Skeletal muscle satellite cell (primary cell): Measurements from ENCODE around the gene GALM.
"Not testable (repeated sequence)": the region's sequence is repeated elsewhere in the genome, so short reads cannot be mapped to it uniquely, and the experiment has no call there.

ENCODE experiments used
- H3K27me3 ChIP-seq: 2 replicates; pipeline ENCODE4 v1.7.0; 2013; ENCODE audit warnings: low read length; ENCODE audit not compliant: control insufficient read depth, insufficient read depth
- H3K36me3 ChIP-seq: 2 replicates; pipeline ENCODE4 v1.7.0; 2013; ENCODE audit warnings: mild to moderate bottlenecking, control low read depth, low read length; ENCODE audit not compliant: insufficient read depth
- H3K4me1 ChIP-seq: 2 replicates; pipeline ENCODE4 v1.7.0; 2013; ENCODE audit warnings: low read length; ENCODE audit not compliant: control insufficient read depth, insufficient read depth
- H3K4me2 ChIP-seq: 2 replicates; pipeline ENCODE4 v1.7.0; 2013; ENCODE audit warnings: mild to moderate bottlenecking, low read length
- H3K4me3 ChIP-seq: 2 replicates; pipeline ENCODE4 v1.7.0; 2013; ENCODE audit warnings: low read length
- H3K9ac ChIP-seq: 2 replicates; pipeline ENCODE4 v1.7.0; 2013; ENCODE audit warnings: mild to moderate bottlenecking, low read depth, low read length, moderate library complexity
- H3K9me3 ChIP-seq: replicated peaks from 2 replicates; pipeline ENCODE4 v1.7.0; 2013; ENCODE audit warnings: mild to moderate bottlenecking, control low read depth, low read length

Gene GALM

DNA sequence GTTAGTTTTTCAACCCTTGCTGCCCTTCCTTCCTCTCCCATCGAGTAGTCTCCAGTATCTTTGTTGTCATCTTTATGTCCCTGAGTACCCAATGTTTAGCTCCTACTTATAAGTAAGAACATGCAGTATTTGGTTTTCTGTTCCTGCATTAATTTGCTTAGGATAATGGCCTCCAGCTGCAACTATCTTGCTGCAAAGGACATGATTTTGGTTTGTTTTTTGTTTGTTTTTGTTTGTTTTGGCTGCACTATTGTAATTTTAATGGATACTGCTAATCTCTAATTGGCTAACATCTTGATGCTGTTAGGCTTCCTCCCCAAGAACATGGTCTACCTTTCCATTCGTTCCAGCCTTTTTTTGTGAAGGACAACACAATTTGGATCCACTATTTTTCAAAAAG is 32.0 kb upstream of the GALM start:
- Histone ChIP-seq H3K36me3 (no peaks in the 10 kb centered on the region), H3K4me3 (no peak overlapping the region), H3K4me1 (no peaks in the 10 kb centered on the region), H3K27me3 (peaks cover 5% of the 10 kb centered on the region), H3K4me2 (no peak overlapping the region), H3K9me3 (no peaks in the 10 kb centered on the region), H3K9ac (no peak overlapping the region)

DNA sequence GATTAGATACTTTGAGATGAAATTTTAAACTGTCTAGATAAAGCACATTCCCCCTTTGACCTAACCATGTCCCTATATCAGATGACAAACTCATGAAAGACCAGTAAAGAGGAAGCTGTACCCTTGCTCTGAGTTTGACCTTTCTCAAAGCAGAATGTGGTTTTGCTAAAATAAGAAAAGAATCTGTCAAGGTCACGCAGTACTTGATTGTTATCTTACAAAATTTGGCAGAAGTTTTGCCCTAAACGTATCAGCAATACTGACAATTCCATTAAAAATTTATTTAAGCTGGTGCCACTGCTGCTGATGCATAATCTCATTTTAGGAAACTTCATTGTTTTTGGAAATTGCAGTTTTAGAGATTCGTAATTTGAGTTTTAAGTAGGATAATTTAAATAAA is 31.2 kb upstream of the GALM start:
- Histone ChIP-seq H3K9ac (no peak overlapping the region), H3K4me2 (no peak overlapping the region), H3K27me3 (peaks cover 5% of the 10 kb centered on the region), H3K36me3 (no peaks in the 10 kb centered on the region), H3K4me3 (no peak overlapping the region), H3K4me1 (no peaks in the 10 kb centered on the region), H3K9me3 (no peaks in the 10 kb centered on the region)

DNA sequence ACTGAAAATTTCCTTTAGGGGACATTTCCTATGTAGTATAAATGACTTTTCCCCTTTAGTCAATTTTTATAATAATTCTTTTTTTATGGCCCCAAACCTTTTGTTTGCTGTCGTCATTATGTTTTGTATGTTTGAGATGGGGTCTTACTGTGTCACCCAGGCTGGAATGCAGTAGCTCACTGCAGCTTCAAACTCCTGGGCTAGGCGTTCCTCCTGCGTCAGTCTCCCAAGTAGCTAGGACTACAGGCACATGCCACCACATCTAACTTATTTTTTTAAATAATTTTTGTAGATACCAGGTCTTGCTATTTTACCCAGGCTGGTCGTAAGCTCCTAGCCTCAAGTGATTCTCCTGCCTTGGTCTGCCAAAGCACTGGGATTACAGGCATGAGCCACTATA is 30.8 kb upstream of the GALM start:
- H3K9me3 ChIP-seq = no peaks in the 10 kb centered on the region
- no peaks in the 10 kb centered on the region for H3K36me3 ChIP-seq
- H3K4me1 ChIP-seq = no peaks in the 10 kb centered on the region

DNA sequence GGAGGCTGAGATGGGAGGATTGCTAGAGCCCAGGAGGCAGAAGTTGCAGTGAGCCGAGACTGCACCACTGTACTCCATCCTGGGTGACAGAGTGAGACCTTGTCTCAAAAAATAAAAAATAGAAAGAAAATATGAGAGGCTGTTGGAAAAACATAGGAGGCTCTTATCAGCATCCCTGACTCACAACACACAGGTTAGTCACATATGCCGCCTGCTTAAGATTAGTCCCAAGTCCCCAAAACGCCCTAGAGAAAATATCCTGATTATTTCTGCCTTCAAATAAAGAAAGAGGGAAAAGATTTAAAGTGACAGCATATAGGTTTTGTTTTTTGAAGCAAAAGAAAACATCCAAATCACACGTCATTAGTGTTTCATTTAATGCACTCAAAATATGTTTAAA is 29.8 kb upstream of the GALM start:
- no peaks in the 10 kb centered on the region for H3K36me3 ChIP-seq
- no peak overlapping the region for H3K4me3 ChIP-seq
- no peaks in the 10 kb centered on the region for H3K9me3 ChIP-seq
- no peak overlapping the region for H3K4me2 ChIP-seq
- H3K4me1 ChIP-seq = no peaks in the 10 kb centered on the region
- H3K27me3 ChIP-seq = peaks cover 5% of the 10 kb centered on the region
- H3K9ac ChIP-seq = no peak overlapping the region

More for the DNA sequence above, 30.8 kb upstream of the GALM start:
- Histone ChIP-seq H3K27me3 (peaks cover 5% of the 10 kb centered on the region), H3K9ac (no peak overlapping the region), H3K4me3 (no peak overlapping the region), H3K4me2 (no peak overlapping the region)

DNA sequence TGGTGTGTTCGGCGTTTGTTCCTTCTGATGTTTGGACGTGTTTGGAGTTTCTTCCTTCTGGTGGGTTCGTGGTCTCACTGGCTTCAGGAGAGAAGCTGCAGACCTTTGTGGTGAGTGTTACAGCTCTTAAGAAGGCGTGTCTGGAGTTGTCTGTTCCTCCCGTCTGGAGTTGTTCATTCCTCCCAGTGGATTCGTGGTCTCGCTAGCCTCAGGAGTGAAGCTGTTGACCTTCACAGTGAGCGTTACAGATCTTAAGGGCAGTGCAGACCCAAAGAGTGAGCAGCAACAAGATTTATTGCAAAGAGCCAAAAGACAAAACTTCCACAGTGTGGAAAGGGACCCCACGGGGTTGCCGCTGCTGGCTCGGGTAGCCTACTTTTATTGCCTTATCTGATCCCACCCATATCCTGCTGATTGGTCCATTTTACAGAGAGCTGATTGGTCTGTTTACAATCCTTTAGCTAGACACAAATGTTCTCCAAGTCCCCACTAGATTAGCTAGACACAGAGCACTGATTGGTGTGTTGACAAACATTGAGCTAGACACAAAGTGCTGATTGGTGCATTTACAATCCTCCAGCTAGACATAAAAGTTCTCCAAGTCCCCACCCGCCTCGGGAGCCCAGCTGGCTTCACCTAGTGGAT is 23.4 kb upstream of the GALM start:
- not testable (repeated sequence) for H3K9me3 ChIP-seq, H3K4me2 ChIP-seq, H3K36me3 ChIP-seq, H3K27me3 ChIP-seq, H3K4me1 ChIP-seq, H3K4me3 ChIP-seq, H3K9ac ChIP-seq

DNA sequence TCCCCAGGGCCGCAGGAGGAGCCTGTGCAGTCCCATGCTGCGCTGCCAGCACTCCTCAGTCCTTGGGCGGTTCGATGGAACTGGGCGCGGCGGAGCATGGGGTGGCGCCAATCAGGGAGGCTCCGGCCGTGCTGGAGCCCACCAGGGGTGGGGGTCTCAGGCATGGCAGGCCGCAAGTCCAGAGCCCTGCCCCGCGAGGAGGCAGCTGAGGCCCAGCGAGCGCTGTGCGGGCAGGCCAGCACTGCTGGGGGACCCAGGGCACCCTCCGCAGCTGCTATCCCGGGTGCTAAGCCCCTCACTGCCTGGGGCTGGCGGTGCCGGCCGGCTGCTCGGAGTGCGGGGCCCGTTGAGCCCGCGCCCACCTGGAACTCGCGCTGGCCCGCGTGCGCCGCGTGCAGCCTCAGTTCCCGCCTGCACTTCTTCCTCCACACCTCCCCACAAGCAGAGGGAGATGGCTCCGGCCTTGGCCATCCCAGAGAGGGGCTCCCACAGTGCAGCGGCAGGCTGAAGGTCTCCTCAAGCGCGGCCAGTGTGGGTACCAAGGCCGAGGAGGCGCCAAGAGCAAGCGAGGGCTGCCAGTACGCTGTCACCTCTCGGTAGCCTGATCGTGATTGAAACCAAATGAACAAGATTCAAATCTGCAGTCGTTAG is 22.8 kb upstream of the GALM start:
- H3K9me3 ChIP-seq = no peaks in the 10 kb centered on the region
- no peak overlapping the region for H3K9ac ChIP-seq
- H3K4me3 ChIP-seq = no peak overlapping the region

DNA sequence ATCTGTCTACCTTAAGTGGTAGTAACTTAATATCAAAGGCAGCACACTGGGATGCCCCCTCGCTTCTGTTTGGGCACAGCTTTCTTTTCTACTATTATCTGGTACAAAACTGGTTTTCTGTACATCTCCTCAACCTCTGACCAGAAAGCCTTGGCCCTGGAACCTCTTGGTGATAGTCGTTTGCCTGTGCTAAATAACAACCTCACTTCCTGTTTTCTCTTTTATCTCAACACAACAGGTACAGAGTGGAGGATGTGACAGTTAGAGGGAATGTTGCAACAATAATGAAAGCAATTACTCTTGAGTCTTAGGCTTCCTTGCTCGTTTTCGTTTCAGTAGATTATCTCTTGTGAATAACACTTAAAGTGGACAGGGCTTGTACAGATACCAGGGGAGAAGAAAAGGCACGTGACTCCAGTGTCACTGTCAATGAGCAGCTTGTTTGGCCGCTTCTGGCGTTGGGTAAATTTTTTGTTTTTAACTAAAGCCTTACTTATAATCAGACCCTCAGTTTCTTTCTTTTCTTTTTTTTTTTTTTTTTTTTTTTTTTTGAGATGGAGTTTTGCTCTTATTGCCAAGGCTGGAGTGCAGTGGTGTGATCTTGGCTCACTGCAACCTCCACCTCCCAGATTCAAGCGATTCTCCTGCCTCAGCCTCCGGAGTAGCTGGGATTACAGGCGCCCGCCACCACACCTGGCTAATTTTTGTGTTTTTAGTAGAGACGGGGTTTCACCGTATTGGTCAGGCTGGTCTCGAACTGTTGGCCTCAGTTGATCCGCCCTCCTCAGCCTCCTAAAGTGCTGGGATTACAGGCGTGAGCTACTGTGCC is 22.0 kb upstream of the GALM start:
- not testable (repeated sequence) for H3K4me3 ChIP-seq

More for the DNA sequence above, 22.8 kb upstream of the GALM start:
- Histone ChIP-seq H3K36me3 (no peaks in the 10 kb centered on the region), H3K27me3 (no peaks in the 10 kb centered on the region), H3K4me2 (no peak overlapping the region), H3K4me1 (no peaks in the 10 kb centered on the region)

DNA sequence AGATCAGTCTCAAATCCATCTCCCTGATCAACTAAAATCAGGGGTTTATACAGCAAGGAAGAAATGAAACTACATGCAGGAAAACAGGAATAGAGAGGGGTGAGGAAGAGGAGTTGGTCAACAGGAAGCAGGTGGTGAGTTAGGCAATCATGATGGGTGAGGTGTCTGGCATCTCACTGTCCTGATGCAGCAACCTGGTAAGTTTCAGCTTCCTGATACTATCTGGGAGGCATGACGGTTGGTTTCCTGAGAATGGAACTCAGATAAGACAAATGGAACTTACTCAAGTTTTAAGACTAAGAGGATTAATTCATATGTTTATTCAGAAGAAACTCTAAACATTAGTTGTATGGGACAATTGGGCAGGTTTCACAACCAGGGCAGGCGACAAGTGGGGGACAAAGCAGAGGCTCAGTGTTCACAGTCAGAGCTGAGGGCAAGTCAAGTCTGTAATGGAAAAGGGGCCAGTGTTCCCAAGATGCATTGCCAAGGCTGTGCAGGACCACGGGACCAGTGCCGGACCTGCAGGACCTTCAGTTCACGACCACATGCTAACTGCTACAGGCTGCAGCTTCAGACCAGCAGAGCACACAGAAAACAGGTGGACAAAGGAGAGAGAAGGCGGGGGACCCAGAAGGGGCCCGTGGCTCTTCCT is 17.7 kb upstream of the GALM start:
- H3K4me3 ChIP-seq = no peak overlapping the region
- H3K27me3 ChIP-seq = peaks cover 19% of the 10 kb centered on the region
- H3K9me3 ChIP-seq = no peaks in the 10 kb centered on the region
- no peak overlapping the region for H3K9ac ChIP-seq
- H3K36me3 ChIP-seq = no peaks in the 10 kb centered on the region
- H3K4me1 ChIP-seq = no peaks in the 10 kb centered on the region
- H3K4me2 ChIP-seq = no peak overlapping the region

More for the DNA sequence above, 22.0 kb upstream of the GALM start:
- not testable (repeated sequence) for H3K9ac ChIP-seq, H3K27me3 ChIP-seq, H3K4me2 ChIP-seq, H3K9me3 ChIP-seq, H3K36me3 ChIP-seq, H3K4me1 ChIP-seq

DNA sequence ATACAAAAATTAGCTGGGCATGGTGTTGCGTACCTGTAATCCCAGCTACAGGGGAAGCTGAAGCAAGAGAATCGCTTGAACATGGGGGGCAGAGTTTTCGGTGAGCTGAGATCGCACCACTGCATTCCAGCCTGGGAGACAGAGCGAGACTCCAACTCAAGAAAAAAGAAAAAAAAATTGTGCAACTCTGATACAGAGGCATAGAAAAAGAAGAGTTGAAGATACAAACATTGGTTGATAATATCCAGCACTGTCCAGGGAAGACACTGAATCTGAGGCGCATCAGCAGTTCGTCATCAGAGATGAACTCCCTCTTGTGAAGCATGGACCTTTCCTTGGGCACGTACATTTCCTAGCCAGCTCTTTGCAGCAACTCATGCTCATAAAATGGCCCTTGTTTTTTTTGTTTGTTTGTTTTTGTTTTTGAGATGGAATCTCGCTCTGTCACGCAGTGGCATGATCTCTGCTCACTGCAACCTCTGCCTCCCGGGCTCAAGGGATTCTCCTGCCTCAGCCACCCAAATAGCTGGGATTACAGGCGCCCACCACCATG is 16.7 kb upstream of the GALM start:
- Histone ChIP-seq H3K4me3 (no peak overlapping the region), H3K4me1 (no peaks in the 10 kb centered on the region), H3K36me3 (no peaks in the 10 kb centered on the region), H3K9ac (no peak overlapping the region), H3K4me2 (no peak overlapping the region), H3K9me3 (no peaks in the 10 kb centered on the region), H3K27me3 (peaks cover 19% of the 10 kb centered on the region)

DNA sequence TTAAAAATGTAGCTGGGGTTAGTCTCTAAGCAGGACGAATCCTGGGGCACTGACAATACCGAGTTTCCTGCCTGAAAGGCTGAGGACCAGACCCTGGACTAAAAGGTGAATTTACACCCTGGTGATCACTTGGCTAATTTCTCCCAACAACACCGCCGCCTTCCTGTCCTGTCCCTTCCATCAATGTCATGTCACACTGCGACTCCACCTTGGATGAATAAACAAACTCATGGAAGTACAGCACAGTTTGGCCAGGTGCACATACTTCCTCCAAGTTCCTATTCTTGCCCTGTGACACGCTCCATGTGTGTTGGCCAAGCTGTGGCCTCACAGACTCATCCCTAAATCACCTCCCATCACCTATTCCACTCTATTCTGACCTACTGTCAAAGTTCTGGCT is 15.9 kb upstream of the GALM start:
- Histone ChIP-seq H3K4me2 (no peak overlapping the region), H3K9me3 (no peaks in the 10 kb centered on the region), H3K9ac (no peak overlapping the region), H3K36me3 (no peaks in the 10 kb centered on the region), H3K27me3 (peaks cover 19% of the 10 kb centered on the region), H3K4me3 (no peak overlapping the region), H3K4me1 (no peaks in the 10 kb centered on the region)

DNA sequence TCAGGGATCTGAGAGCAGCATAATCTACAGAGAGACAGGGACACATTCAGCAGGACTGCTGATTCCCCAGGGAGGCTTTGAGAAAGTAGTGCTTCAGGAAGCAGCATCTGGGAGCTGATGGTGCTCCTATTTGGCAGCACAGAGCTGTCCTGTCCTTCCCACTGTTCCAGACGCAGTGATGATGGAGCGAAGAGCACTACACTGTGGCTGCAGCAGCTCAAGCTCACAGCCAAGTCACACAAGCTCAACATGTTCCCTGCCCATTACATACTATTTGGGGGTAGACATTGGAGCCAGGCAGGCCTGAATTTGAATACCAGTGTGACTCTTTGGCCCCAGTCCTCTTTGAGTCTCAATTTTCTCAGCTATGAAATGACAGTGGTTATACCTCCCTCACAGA is 15.2 kb upstream of the GALM start:
- peaks cover 19% of the 10 kb centered on the region for H3K27me3 ChIP-seq
- no peaks in the 10 kb centered on the region for H3K36me3 ChIP-seq
- no peaks in the 10 kb centered on the region for H3K4me1 ChIP-seq
- no peaks in the 10 kb centered on the region for H3K9me3 ChIP-seq
- no peak overlapping the region for H3K4me2 ChIP-seq
- no peak overlapping the region for H3K9ac ChIP-seq
- H3K4me3 ChIP-seq = no peak overlapping the region
